GM21529 (cell line): ENCODE measurements around the gene SREK1.
"Not testable (repeated sequence)": the region's sequence is repeated elsewhere in the genome, so short reads cannot be mapped to it uniquely, and the experiment has no call there.

Source experiments
- ATAC-seq: cut with Tn5 transposase; IDR thresholded peaks from one replicate; pipeline ENCODE4 v1.9.1; 2021; ENCODE audit not compliant: unreplicated experiment

The SREK1 gene, protein sequence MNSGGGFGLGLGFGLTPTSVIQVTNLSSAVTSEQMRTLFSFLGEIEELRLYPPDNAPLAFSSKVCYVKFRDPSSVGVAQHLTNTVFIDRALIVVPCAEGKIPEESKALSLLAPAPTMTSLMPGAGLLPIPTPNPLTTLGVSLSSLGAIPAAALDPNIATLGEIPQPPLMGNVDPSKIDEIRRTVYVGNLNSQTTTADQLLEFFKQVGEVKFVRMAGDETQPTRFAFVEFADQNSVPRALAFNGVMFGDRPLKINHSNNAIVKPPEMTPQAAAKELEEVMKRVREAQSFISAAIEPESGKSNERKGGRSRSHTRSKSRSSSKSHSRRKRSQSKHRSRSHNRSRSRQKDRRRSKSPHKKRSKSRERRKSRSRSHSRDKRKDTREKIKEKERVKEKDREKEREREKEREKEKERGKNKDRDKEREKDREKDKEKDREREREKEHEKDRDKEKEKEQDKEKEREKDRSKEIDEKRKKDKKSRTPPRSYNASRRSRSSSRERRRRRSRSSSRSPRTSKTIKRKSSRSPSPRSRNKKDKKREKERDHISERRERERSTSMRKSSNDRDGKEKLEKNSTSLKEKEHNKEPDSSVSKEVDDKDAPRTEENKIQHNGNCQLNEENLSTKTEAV

DNA sequence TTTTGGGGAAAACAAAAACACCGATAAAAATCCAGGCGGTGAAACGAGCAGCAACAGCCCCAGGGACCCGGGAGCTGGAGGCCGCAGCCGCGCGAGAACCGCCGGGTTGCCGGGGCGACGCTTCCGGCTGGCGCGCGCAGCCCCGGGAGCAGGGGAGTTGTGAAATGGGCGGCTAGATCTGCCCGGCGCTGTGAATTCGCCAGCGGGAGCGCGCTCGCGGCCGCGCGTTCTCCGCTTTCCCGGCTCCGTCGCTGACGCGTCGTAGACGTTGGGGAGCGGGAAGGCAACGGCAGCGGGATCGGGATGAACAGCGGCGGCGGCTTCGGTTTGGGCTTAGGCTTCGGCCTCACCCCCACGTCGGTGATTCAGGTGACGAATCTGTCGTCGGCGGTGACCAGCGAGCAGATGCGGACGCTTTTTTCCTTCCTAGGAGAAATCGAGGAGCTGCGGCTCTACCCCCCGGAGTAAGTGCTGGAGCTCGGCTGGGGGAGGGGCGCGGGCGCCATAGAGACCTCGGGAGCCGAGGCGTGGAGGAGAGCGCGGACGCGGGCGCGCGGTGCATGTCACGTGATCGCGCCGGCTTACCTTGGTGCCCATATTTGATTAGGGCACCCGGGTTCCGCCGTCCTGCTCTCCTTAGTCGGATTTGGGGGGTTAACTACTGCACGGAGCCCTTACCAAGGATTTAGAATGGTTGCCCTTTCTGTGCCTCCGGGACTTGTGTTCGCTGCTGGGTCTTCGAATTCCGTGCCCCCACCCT lies at the start of gene SREK1:
Gene SREK1, plus strand, starts transcription at position 227 of the 760 bp plus-strand sequence. Its CDS starts 77 bp downstream, at position 304.
- peak; percentile 88 for ATAC-seq

DNA sequence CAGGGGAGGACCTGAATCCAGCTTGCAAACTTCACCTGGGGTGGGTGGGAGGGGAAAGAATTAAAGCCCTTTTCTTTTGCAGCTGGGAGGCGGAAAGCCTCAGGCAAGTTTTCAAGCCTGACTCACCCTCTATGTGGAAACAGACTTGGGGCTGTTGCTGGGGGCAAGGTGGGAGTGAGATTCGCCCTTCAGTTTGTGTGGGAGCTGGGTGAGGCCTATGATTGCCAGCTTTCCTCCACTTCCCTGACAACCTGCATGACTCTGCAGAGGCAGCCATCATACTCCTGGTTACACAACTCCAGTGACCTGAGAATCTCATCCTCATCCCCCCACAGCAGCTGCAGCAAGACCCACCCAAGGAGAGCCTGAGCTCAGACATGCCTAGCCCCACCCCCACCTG lies 43.2 kb upstream of the SREK1 start:
- no peak for ATAC-seq

DNA sequence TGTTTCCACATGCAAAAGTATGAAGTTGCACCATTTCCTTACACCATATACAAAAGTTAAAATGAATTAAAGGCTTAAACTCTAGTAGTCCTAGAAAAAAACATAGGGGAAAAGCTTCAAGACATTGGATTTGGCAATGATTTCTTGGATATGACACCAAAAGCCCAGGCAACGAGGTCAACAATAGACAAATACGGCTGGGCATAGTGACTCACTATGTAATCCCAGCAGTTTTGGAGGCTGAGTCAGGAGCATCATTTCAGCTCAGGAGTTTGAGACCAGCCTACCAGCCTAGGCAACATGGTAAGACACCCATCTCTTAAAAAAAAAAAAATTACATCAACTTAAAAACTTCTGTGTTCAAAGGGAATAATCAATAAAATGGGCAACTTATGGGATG lies 30.9 kb upstream of the SREK1 start:
- ATAC-seq, result no peak

DNA sequence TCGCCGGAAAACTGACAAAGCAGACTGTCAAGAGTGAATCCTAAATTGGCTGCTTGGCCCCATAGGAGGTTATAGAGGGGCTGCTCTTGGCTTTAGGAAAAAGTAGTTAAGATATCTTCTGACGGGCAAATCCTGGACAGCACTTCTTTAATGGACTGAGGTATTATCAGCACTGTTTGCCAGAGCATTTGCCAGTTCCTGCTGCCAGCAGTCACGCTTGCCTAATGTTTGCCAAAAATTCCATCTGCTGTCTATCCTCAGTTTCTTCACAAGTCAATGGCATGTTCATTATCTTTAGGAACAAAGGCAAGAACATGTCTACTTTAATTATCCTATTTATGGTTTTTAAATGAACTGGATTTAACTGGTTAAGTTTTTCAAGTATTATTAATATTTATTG lies 25.8 kb upstream of the SREK1 start:
- ATAC-seq, result no peak

DNA sequence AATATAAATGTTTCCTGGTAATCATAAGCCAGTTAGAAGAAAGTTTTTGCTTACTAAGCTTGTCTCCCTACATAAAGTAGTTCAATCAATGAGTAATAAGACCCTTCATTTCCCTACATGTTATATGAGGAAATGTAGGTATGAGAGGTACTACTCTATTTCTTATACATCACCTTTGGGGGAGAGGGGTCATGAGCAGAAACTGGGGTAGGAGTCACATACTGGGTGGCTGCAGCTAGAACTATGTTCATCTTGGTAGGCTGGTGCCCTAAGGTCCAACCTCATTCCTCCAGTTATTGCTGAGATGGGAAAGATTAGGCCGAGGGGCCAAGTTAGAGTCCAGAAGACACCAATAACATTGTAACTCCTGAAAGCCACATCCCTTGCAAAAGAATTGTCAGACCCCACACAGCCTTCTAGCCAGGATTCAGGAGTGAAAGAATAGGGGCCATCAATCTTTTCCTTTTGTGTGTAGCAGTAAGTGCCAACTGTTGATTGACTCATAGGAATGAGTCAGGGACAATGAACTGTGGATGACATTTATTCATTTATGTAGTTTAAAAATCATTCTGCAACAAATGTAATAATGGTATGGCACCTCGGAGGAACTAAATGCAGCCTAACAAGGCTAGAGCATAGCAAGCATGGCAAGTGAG lies 21.6 kb upstream of the SREK1 start:
- no peak for ATAC-seq

DNA sequence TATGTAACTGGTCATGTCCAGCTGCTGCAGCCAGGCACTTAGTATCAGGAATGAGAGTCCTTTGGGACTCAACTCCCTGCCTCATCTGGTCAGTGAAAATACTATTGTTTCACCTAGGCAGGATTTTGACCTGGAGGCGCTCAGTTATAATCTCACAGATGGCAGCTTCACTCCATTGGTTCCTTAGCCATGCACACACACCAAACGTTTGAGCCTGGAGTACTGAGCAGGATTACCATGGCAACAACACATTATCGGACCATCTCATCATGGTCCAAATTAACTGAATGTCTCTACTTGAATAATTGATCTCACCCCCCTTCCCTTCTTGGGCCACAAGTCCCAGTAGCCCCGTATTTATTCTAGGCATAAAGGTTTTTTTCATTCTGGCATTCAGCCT lies 15.0 kb upstream of the SREK1 start:
- ATAC-seq, result no peak

DNA sequence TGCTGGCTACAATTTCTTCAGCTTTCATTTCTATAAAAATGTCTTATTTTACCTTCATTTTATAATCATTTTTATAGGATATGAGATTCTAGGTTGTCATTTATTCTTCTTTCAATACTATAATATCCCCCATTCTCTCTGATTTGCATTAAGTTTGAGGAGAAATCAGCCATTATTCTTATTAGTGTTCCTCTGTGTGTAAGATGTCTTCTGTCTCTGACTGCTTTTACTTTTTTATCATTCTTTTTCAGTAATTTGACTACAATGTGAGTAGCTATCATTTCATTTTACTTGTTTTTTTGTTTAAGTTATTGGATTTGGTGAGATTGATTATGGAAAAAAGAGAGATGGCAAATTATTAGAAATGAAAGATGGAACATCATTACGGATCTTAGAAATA lies 13.6 kb upstream of the SREK1 start:
- ATAC-seq, result no peak

DNA sequence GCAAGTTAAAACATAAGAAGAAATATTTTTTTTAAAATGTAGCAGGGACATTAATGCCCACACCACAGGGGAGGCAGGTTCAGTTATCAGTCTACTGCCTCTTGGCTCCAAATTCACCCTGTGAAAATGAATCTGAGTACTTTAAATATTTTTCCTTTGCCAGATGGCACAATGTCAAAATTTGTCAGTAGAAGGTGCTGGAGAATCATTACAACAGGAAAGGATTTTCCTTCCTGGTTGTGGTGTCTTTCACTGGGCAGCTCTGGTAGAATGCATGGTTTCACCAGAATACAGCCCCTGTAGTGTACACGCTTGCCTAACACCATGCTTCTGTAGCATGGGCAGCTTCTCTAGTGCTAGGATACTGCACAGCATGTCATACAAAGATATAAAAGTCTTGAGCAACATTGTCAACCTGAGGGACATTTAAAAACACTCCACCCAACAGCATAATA lies 9.7 kb upstream of the SREK1 start:
- ATAC-seq, result no peak

DNA sequence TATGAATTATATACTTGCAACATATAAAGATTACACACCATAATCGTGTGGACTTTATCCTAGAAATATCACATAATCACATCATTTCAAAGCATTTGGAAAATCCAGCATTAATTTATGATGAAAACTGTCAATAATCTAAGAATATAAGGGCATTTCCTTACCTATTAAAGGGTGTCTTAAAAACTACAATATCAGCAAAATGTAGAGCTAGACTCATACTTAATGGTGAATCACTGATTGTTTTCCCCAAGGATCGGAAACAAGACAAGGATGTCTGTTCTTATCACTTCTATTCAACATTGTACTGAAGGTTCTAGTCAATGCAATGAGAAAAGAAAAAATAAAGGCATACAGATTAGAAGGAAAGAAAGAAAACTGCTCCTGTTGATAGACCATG lies 8.0 kb upstream of the SREK1 start:
- no peak for ATAC-seq

DNA sequence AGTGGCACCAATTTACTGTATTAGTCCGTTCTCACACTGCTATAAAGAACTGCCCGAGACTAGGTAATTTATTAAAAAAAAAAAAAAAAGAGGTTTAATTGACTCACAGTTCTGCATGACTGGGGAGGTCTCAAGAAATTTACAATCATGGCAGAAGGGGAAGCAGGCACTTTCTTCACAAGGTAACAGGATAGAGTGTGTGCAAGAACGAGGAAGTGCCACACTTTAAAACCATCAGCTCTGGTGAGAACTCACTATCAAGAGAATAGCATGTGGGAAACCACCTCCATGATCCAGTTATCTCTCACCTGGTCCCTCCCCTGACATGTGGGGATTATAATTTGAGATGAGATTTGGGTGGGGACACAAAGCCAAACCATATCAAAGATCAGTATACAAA lies 7.2 kb upstream of the SREK1 start:
- ATAC-seq, result not testable (repeated sequence)

DNA sequence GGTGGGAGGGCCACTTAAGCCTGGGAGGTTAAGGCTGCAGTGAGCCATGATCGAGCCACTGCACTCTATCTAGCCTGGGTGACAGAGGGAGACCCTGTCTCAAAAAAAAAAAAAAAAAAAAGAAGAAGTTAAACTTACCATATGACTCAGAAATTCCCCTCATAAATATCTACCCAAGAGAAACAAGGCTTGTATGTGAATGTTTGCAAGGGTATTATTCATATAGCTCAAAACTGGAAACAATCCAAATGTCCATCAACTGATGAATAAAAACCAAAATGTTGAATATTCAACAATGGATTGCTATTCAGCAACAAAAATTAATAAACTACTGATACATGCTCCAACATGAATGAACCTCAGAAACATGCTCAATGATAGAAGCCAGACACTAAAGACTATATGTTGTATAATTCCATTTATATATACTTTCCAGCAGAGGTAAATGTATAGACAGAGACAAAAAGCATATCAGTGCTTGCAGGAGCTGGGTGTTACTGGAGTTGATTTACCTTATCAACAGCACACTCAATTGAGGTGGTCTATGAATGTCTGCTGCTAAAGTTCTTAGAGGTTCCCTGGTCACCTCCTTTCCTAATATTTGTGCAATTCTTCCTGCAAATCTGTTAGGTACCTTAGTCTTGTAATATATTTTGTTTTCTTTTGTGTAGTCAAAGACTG lies 5.3 kb upstream of the SREK1 start:
- peak; percentile 45 for ATAC-seq

DNA sequence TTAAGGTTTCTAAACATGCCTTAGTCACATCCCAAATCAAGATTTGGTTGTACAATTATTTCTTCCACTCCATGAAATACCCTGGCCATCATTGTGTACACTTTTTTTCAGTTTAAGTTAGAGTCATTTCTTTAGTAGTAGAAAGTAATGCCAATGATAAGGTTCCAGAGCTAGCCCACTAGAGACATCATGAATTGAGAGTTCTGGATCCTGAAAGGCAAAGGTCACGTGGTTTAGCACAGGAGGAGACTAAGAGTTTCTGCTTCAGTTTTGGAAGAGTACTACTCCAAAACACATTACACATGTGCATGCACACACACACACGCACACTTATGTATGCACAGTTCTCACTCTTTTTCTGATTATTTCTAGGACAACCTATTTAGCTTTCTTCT lies 4.8 kb upstream of the SREK1 start:
- ATAC-seq, result no peak

DNA sequence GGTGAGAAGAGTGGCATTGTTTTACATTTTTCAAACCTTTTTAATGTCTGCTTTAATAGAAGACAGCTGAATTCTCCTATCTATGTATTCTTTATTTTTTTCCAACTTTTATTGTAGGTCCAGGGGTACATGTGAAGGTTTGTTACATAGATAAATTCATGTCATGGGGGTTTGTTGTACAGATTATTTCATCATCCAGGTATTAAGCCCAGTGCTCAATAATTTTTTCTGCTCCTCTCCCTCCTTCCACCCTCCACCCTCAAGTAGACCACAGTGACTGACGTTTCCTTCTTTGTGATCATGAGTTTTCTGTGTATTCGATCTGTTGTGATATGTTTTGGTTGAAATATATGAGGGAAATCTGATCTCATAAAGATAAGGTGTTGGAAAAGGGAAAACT lies 1.7 kb upstream of the SREK1 start:
- no peak for ATAC-seq

DNA sequence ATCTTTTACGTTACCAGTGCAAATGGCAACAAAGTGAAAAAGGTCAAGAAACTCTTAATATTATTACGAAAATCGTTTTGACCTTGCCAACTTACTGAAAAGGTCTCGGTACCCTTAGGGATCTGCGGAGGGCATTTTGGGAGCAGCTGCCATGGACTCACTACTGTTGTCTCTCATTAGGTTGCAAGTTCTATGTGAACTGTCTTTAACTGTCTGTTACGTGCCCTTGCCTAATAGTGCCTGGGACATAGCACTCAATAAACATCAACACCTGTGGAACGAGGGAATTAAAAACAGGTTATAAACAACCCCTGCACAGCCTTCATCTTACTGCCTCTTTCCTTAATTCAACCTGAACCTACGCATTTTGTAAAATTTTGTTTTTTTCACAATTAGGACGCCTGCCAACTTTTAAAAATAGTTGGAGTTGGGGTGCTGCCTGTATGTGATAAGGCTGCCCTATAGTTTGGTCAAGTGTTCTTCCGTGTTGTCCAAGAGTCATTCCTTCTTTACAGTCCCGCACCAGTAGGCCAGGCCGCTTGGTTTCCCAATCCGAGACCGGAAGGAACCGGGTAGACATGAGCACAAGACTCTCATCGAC lies 527 bp upstream of the SREK1 start:
- ATAC-seq, result peak; percentile 26

DNA sequence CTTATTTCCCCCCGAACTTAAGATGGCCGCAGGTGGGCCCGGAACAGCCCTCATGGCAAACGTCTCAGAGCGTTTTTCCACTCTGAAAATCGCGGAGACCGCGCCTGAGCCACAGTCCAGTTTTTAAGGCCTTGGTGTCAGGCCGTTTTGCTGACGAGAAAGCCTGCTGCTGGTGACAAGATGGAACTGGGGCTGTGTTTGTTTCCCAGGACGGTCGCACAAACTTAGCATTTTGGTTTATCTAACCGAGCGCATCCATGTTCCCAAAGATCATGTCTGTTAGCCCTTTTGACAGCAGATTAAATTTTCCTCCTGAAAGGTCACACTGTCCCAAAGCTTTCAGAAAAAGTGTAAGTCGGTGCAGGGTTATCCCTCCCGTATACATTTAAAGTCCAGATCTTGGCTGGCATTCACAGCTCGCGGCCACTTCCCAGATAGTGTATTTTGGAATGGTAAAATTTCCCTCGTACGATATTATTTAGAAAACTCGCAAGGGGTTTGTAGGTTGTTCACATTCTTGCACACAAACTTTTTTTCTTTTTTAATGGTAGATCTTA lies 812 bp downstream of the SREK1 start:
- peak; percentile 48 for ATAC-seq

DNA sequence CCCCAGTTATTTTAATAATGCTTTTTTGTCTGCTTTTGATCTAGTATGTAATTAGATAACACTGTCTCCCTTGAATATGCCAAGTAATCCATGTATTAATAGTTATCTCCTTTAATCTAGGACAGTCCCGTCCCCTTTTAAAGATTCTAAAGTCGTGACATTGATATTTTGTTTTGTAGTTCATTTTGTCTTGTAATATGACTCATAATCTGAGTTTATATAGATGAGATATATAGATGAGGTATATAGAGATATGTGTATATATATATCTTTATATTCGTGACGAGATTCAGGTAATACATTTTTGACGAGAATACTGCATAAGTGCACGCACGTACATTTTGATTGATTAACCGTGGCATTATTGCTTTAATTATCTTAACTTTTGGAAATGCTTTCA lies 1.6 kb downstream of the SREK1 start:
- ATAC-seq, result no peak

DNA sequence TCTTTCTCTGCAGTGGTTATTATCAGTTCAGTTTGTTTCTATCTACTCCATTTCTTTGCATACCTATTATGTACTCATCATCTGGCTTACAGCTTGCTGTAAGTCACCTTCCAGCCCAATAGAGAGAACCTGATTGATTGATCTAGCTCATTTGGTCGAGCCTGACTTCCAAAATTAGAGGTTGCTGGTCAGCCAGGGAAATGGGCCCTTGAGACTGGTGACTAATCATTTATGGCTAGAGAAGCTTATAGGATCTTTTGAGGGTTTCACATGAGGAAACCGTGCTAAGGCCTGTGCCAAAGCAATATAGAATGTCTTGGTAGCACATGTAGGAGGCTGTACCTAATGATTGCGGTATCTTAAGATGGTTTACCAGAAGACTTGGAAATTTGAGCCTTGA lies 5.8 kb downstream of the SREK1 start:
- ATAC-seq, result no peak

DNA sequence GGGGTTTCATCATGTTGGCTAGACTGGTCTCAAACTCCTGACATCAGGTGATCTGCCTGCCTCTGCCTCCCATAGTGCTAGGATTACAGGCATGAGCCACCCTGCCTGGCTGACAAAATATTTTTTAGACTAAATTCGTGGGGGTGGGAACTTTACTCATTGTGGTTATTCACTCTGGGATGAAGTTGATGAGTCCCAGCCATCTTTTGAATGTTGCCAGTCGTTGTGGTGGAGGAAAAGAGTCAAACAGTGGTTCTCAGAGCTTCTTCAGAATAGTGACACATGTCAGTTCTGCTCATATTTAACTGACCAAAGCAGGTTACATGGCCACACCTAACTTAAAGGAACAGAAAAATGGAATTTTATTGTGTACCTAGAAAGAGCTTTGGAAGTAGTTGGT lies 6.9 kb downstream of the SREK1 start:
- no peak for ATAC-seq

DNA sequence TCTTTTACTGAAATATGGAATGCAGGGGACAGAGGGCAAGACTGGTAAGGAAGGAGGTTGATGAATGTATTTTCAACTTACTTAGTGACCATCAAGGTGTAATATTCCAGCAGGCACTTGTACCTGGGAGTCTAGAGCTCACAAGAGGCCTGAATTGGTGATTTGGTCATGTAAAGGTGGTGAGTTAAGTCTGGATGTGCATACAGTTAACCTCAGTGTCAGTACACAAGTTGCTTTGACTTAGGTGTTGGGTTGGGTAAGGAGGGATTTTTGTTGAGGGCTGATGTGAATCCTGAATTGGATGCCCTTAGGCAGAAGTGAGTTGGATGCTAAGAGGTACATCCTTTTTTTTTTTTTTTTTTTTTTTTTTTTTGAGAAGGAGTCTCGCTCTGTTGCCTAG lies 7.4 kb downstream of the SREK1 start:
- ATAC-seq, result no peak

DNA sequence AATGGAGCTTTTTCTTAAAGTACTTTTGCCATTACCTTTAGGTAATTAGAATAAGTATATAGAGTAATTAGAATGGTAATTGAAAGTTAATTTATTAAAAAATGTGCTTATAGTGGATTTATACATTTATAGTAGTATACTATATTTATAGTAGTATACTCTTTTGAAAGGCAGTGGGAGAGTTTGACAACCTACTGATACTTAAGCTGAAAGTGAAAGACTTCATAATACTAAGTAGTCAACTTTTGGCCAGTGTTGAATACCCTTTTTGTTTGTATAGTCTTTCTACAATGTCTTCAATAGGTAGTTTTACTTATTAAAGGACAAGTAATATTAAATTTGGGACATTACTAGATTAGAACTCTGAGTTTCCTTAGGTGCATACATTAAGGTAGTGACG lies 12.9 kb downstream of the SREK1 start:
- no peak for ATAC-seq
